Tibial nerve (tissue), 4 donors: ENCODE results near the gene DYNLL1. TPM values are rescaled to one million over a fixed set of nuclear protein-coding genes. Genes with fewer than 3 reads are reported as not detected.
A peak's percentile ranks its signal among the peaks of the same experiment; 100 is the strongest.
"Not testable (repeated sequence)": the region's sequence is repeated elsewhere in the genome, so short reads cannot be mapped to it uniquely, and the experiment has no call there.

Source experiments
- DNase-seq, 2 donors: peaks; one replicate each; pipeline ENCODE4 v3.0.0-alpha.2; 2019; ENCODE audit warnings: low spot score in 2 of 2
- H3K27ac ChIP-seq, 4 donors: fragments of 200-600 bp; sonication (generic) in 3 of 4; one replicate each; pipeline ENCODE4 v1.5.1; 2017 to 2019; ENCODE audit warnings: mild to moderate bottlenecking in 1 of 4
- H3K27me3 ChIP-seq, 2 donors: fragments of 200-600 bp; sonication (generic) in 1 of 2; one replicate each; pipeline versions ENCODE4 v1.5.1 to v1.6.0; 2017 to 2019
- H3K36me3 ChIP-seq, 3 donors: fragments of 200-600 bp; sonication (generic); one replicate each; pipeline ENCODE4 v1.5.1; 2018 to 2019
- H3K4me1 ChIP-seq, 4 donors: fragments of 200-600 bp; sonication (generic) in 3 of 4; one replicate each; pipeline ENCODE4 v1.5.1; 2017 to 2019
- H3K4me3 ChIP-seq, 4 donors: fragments of 200-600 bp; sonication (generic) in 3 of 4; one replicate each; pipeline ENCODE4 v1.5.1; 2017 to 2019; ENCODE audit warnings: mild to moderate bottlenecking in 1 of 4, moderate library complexity in 1 of 4
- H3K9me3 ChIP-seq, 4 donors: fragments of 200-600 bp; sonication (generic) in 3 of 4; one replicate each; pipeline ENCODE4 v1.5.1; 2017 to 2019
- CTCF ChIP-seq, 5 experiments: fragments of 200-600 bp in 3 of 5; fragments of 450-650 bp in 2 of 5; sonication (generic) in 3 of 5; IDR thresholded peaks; one replicate each; pipeline ENCODE4 v1.5.1; 2016 to 2019; ENCODE audit warnings: antibody characterized with exemption in 5 of 5, mild to moderate bottlenecking in 3 of 5, moderate library complexity in 2 of 5
- EP300 ChIP-seq, 2 donors: sonication (generic); formaldehyde crosslinking; IDR thresholded peaks; one replicate each; pipeline ENCODE4 v1.6.1; 2017; ENCODE audit warnings: antibody characterized with exemption in 2 of 2, mild to moderate bottlenecking in 1 of 2
- POLR2A ChIP-seq, 2 donors: fragments of 450-650 bp; IDR thresholded peaks; one replicate each; pipeline ENCODE4 v1.6.1; 2017; ENCODE audit warnings: antibody characterized with exemption in 2 of 2, mild to moderate bottlenecking in 2 of 2, moderate library complexity in 2 of 2
- WGBS, 2 donors: methylation state at CpG; one replicate each; pipeline ENCODE4 v1.1.5; 2018; 5-methylcytosine and 5-hydroxymethylcytosine counted together
- total RNA-seq, 4 donors: library from RNA; depleted of rRNA; stranded (reverse); fragments of >200 nt; gene quantifications; one replicate each; pipeline ENCODE4 v1.1.0, GENCODE V29; 2016

Gene DYNLL1
- total RNA-seq, 4 donors from 2014 or later = 175 to 306 (median 258) TPM

GRCh38 chr12:120522568-120522967, 26.7 kb downstream of the DYNLL1 start:
- Histone ChIP-seq H3K9me3 (no peaks in the 10 kb centered on the region), H3K36me3 (peaks cover 0 to 47% (median 0%) of the 10 kb centered on the region in 3 donors)

DNA sequence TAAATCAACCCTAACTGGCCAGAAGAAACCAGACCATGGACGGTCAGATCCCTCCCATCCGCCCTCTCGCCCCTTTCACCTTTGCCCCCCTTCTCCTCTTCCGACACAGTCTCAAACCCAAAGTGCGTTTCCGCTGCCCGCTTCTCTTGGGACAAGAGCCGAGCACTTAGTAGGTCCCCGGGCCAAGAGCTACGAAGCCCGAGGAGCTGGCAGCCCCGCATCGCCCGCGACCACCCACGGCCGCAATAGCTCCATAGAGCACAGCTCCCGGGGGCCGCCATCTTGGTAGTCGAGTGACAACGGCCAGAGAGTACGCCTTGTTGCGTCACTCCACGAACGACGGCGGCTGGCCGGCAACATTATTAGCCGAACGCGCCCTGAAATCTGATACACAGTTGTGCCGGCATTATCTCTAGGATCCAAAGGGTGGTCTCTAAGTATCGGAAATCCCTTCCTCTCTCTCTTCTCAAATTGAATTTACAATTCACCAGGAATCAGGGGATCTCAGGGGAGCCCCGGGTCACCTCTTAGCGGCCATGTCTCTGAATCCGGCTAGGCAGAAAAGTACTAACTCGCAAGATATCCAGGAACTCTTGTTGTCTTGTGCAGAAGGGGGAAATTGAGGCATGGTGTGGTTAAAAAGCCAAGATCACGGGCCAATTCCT, 33.1 kb downstream of the DYNLL1 start, which contains the start of gene COQ5:
Gene COQ5, minus strand, starts transcription at position 298 of the 665 bp plus-strand sequence. Its CDS starts 17 bp downstream, at position 281.
- Histone ChIP-seq H3K4me3 (peak within 1 kb of the TSS; percentile 74 to 90 (median 80)), H3K36me3 (peaks cover 0 to 14% (median 0%) of the 10 kb centered on the region in 3 donors), H3K4me1 (peaks cover 0 to 27% (median 4%) of the 10 kb centered on the region in 4 donors), H3K27me3 (no peaks in the 10 kb centered on the region), H3K9me3 (no peaks in the 10 kb centered on the region), H3K27ac (peak within 1 kb of the TSS; percentile 89 to 98 (median 95))
- TF ChIP-seq EP300 (IDR thresholded peaks at IDR 0.05) (peak; percentile 67 to 94), POLR2A (IDR thresholded peaks at IDR 0.05) (peak in 1 of 2 donors; percentile 68), CTCF (IDR thresholded peaks at IDR 0.05) (no peak)
- peak; percentile 86 to 93 for DNase-seq
- WGBS, 2 donors = 0% methylated on average over 35 to 38 of the region's 38 CpGs

More at GRCh38 chr12:120522568-120522967, 26.7 kb downstream of the DYNLL1 start:
- Histone ChIP-seq H3K4me1 (peaks cover 0 to 6% (median 0%) of the 10 kb centered on the region in 4 donors), H3K27ac (no peak overlapping the region), H3K4me3 (no peak overlapping the region), H3K27me3 (no peaks in the 10 kb centered on the region)
- 83 to 86% methylated on average over 7 to 9 of the region's 9 CpGs for WGBS, 2 donors
- TF ChIP-seq EP300 (IDR thresholded peaks at IDR 0.05) = no peak
- no peak for TF ChIP-seq POLR2A (IDR thresholded peaks at IDR 0.05)
- TF ChIP-seq CTCF (IDR thresholded peaks at IDR 0.05) = no peak
- DNase-seq = no peak

DNA sequence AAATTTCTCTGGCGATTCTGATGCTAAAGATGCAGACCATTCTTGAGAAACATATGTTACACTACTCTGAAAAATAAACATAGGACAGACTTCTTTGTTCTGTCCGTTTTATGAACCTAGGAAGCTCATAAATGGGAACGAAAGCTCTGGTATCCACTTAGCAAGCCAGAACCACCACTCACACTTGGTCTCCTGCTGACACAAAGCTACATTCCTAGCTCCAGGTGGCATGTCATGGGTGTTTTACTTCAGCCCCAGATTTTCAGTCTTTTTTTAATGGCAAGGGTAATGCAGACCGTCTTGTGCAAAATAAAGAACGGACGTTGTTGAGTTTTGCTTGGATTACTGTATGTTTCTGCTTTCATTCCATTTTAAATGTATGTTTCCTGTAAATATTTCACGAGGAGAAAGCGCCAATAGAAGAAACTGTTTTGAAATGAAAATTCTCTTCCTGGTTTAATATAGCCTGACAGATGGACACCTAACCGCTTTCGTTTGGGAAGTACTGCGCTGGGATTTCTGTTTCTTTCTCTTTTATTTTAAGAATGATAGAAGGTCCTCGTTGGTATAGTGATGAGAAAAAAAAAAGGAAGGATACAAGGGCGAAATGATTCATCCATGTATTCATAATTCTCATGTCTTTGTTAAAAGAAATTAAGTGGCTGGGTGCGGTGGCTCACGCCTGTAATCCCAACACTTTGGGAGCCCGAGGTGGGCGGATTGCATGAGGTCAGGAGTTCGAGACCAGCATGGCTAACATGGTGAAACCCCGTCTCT, 33.9 kb downstream of the DYNLL1 start:
- Histone ChIP-seq H3K27ac (peak overlapping the region; percentile 89 to 98 (median 95)), H3K36me3 (peaks cover 0 to 9% (median 0%) of the 10 kb centered on the region in 3 donors), H3K27me3 (no peaks in the 10 kb centered on the region)

GRCh38 chr12:120530418-120530761, 34.5 kb downstream of the DYNLL1 start:
- Histone ChIP-seq H3K4me3 (peak overlapping the region in 1 of 4 donors; percentile 81), H3K4me1 (peaks cover 0 to 29% (median 6%) of the 10 kb centered on the region in 4 donors), H3K27ac (peak overlapping the region in 3 of 4 donors; percentile 89 to 98 (median 96))
- H3K27me3 ChIP-seq, DNase-seq, H3K9me3 ChIP-seq, H3K36me3 ChIP-seq: not testable (repeated sequence)

More for the DNA sequence above, 33.9 kb downstream of the DYNLL1 start:
- WGBS, 2 donors = 26 to 41% methylated on average over 19 of the region's 19 CpGs
- no peak for DNase-seq
- no peak for TF ChIP-seq CTCF (IDR thresholded peaks at IDR 0.05)
- no peak for TF ChIP-seq EP300 (IDR thresholded peaks at IDR 0.05)
- TF ChIP-seq POLR2A (IDR thresholded peaks at IDR 0.05) = no peak
- H3K4me3 ChIP-seq = peak overlapping the region; percentile 74 to 90 (median 80)
- peaks cover 0 to 27% (median 4%) of the 10 kb centered on the region in 4 donors for H3K4me1 ChIP-seq
- no peaks in the 10 kb centered on the region for H3K9me3 ChIP-seq

DNA sequence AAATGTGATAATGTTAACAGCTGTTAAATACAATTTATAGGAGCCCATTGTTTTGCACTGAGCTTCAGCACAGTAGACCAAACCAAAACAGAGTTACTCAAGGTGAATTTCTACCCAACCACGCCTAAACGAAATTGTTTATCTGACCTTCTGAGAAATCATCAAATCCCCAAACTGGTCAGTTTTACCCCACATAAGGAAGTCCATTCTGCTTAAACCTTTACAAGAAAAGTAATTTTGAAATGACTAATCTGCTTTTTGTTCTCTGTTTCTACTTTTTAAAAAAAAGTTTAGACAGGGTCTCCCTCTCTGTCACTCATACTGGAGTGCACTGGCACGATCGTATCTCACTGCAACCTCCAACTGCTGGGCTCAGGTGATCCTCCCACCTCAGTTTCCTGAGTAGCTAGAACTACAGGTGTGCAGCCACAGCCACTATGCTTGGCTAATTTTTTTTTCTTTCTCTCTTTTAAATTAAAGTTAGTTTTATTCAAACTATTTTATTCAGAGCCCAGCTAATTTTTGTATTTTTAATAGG, 36.9 kb downstream of the DYNLL1 start:
- no peaks in the 10 kb centered on the region for H3K36me3 ChIP-seq
- H3K9me3 ChIP-seq = no peaks in the 10 kb centered on the region
- H3K27me3 ChIP-seq = no peaks in the 10 kb centered on the region
- no peak for DNase-seq
- H3K4me1 ChIP-seq = peaks cover 0 to 47% (median 29%) of the 10 kb centered on the region in 4 donors
- WGBS, 2 donors = 74 to 84% methylated on average over 4 of the region's 4 CpGs
- TF ChIP-seq POLR2A (IDR thresholded peaks at IDR 0.05) (no peak), EP300 (IDR thresholded peaks at IDR 0.05) (no peak), CTCF (IDR thresholded peaks at IDR 0.05) (no peak)
- H3K27ac ChIP-seq = no peak overlapping the region
- no peak overlapping the region for H3K4me3 ChIP-seq
